GM21529 (cell line): ENCODE measurements around the gene OSGIN1.
A peak's percentile ranks its signal among the peaks of the same experiment; 100 is the strongest.

Source experiments
- ATAC-seq: cut with Tn5 transposase; IDR thresholded peaks from one replicate; pipeline ENCODE4 v1.9.1; 2021; ENCODE audit not compliant: unreplicated experiment

The OSGIN1 gene

GRCh38 chr16:83925957-83926725 lies 26.9 kb upstream of the OSGIN1 start:
- no peak for ATAC-seq

GRCh38 chr16:83926726-83927397 lies 26.2 kb upstream of the OSGIN1 start:
- ATAC-seq: peak; percentile 76

GRCh38 chr16:83928341-83929055 lies 24.5 kb upstream of the OSGIN1 start:
- ATAC-seq: no peak

GRCh38 chr16:83929811-83930555 lies 23.1 kb upstream of the OSGIN1 start:
- no peak for ATAC-seq

GRCh38 chr16:83930730-83931500 lies 22.1 kb upstream of the OSGIN1 start:
- ATAC-seq: no peak

GRCh38 chr16:83931556-83931955 lies 21.5 kb upstream of the OSGIN1 start:
- no peak for ATAC-seq

GRCh38 chr16:83932304-83932703 lies 20.7 kb upstream of the OSGIN1 start:
- ATAC-seq: no peak

GRCh38 chr16:83932955-83933673 lies 19.9 kb upstream of the OSGIN1 start:
- no peak for ATAC-seq

GRCh38 chr16:83933885-83934683 lies 19.0 kb upstream of the OSGIN1 start:
- no peak for ATAC-seq

- no peak for ATAC-seq
These were observed 18.4 kb upstream of the OSGIN1 start for GRCh38 chr16:83934684-83934977.

- ATAC-seq: no peak
These were observed 17.8 kb upstream of the OSGIN1 start for GRCh38 chr16:83935005-83935857.

- ATAC-seq: no peak
These were observed 17.2 kb upstream of the OSGIN1 start for GRCh38 chr16:83935858-83936255.

- ATAC-seq: no peak
These were observed 16.4 kb upstream of the OSGIN1 start for GRCh38 chr16:83936581-83937165.

- ATAC-seq: no peak
These were observed 15.8 kb upstream of the OSGIN1 start for GRCh38 chr16:83937267-83937666.

GRCh38 chr16:83937922-83938885 lies 14.8 kb upstream of the OSGIN1 start:
- no peak for ATAC-seq

- ATAC-seq: no peak
These were observed 13.7 kb upstream of the OSGIN1 start for GRCh38 chr16:83939266-83939855.
